ENCODE data around the gene OPN1MW.
"Not testable (repeated sequence)": the region's sequence is repeated elsewhere in the genome, so short reads cannot be mapped to it uniquely, and the experiment has no call there.

The OPN1MW gene

GRCh38 chrX:154209670-154210418 lies 27.4 kb downstream of the OPN1MW start:
- not testable (repeated sequence) for DNase-seq (ENCODE audit: low read depth, low spot score); H3K27ac ChIP-seq

DNA sequence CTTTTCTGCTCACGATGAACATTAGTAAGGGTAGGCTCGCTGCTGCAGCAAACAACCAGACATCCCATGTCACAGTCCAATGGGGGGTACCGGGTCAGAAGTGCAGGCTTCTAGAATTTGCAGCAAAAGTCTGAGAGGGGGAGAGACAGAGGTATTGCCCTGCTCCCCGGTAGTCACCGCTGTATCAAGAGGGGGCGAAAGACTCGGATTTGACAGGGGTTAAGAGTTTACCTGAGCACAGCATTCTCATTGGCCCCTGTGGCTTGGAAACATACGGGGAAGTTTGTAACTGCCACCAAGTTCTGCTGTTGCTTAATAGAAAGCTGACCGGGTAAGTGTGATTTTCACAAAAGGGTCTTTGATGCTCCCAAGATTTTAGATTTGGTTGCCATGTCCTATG lies 28.7 kb downstream of the OPN1MW start:
- not testable (repeated sequence) for H3K27ac ChIP-seq; DNase-seq (ENCODE audit: low read depth, low spot score)

DNA sequence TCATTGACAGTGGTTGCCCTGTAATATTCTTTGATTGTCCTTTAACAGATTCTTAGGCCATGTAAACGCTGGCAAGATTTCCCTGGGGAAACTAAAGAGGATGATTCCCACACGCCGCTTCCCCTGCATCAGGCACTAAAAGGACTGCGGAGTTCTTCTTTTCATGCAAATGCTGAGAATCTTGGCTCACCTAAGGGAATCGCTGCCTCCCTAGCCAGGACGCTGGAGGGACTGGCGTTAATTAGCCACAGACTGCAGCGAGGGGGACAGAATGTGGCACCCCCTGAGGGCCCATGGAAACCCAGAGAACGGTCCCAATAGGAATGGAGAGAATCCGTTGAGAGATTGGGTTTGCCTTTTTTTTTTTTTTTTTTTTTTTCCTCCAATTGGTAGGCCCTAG lies 29.1 kb downstream of the OPN1MW start:
- DNase-seq (ENCODE audit: low read depth, low spot score); H3K27ac ChIP-seq: not testable (repeated sequence)

GRCh38 chrX:154219456-154219855 lies 37.1 kb downstream of the OPN1MW start, which contains the start of gene OPN1MW2:
Gene OPN1MW2, plus strand, starts transcription at chrX:154219756. Its CDS starts 60 bp downstream, at chrX:154219816.
- H3K27ac ChIP-seq; DNase-seq (ENCODE audit: low read depth, low spot score): not testable (repeated sequence)

DNA sequence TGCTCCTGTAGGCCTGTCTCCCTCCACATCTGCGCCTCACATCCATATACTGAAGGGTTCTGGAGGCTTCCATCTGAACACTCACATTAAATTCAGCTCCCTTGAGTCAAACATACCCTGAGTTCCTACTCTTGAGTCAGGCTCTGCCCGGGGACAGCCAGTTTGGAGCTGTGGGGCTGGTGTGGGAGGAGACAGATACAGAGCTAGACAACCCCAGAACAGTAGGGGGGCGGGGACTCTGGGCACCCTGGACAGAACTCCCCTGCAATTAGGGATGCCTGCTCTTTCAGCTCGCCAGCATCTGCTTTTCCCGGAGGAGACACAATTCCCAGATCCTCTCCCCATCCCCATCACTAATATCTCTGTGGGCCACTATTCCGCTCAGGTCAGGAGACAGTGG lies 42.9 kb downstream of the OPN1MW start:
- H3K27ac ChIP-seq; DNase-seq (ENCODE audit: low read depth, low spot score): not testable (repeated sequence)

DNA sequence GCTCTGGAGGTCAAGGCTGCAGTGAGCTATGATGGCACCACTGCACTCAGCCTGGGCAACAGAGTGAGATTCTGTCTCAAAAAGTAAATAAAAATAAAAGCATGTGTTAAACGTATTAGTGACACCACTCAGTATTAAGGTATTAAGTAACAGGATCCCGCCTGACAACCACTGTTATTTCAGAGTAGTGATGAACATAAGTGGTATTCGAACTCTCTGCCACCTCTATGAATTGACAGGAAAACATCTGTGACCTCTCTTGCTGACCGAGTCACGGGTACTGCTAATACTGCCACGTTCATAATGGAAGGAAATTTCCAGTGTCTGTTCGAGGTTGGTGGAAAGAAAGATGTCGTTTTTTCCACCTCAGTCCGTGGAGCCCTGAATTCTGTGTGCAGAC lies 44.3 kb downstream of the OPN1MW start:
- not testable (repeated sequence) for DNase-seq (ENCODE audit: low read depth, low spot score); H3K27ac ChIP-seq

DNA sequence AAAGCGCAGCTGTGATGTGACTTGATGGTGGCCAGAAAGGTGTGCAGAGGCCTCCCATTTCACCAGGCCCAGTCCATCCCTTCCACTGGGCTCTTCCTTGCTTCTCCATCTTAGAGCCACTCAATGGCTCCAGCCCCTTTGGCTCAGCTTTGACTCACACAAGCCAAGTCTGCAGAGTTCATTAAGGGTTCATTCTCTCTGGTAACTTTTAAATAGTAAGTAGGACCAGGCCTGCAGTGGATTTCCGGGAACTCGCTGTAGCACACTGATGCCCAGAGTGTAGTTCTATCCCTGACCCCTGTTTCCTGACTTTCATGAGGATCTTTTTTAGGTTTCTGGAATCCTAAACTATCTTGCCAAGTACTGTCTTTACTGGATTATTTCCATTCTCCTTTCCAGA lies 49.0 kb downstream of the OPN1MW start:
- not testable (repeated sequence) for H3K27ac ChIP-seq; DNase-seq (ENCODE audit: low read depth, low spot score)

DNA sequence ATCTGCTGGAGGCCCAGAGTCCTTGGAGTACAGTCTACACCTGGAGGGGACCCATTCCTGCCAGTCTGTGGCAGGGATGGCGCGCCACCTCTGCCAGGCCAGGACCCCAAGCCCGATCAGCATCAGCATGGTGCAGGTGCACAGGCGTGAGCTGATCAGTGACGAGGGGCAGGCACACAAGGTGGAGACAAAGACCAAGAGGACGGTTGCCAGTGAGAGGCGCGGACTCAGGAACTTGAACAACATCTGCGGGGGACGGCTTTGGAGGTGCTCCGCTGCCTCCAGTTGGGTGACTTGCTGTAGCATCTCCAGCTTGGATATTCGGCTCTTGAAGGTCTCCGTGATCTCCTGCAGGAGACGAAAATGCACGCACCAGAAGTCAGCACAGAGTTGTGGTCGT lies 51.2 kb downstream of the OPN1MW start:
- not testable (repeated sequence) for DNase-seq (ENCODE audit: low read depth, low spot score)

DNA sequence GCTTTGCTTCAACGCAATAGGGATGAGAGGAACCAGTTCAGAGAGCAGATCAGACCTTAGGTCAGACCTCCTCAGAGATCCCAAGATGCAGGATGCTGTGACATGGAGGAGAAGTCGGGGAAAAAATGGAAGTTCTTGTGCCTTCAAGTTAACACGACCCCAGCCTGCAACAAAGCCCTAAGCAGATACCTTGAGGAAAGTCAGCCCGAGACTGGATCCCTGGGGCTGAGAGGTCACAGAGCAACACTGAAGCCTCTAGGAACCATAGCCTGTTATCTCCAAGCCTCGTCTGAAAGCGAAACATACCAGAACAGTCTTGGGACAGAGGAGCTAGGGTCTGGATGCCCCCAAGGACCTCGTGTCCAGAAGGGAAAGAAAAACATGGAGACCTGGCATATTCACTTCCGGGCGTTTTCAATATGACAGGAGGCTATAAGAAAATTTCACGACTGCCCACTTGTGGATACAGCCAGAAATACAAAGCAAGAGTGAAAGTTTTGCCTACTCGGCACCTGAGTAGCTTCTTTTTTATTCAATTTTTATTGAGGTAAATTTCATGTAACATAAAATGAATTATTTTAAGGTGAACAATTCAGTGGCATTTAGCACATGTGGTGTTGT lies 56.7 kb downstream of the OPN1MW start:
- DNase-seq (ENCODE audit: low read depth, low spot score); H3K27ac ChIP-seq: not testable (repeated sequence)

More for the DNA sequence above, 51.2 kb downstream of the OPN1MW start:
- H3K27ac ChIP-seq, result not testable (repeated sequence)

DNA sequence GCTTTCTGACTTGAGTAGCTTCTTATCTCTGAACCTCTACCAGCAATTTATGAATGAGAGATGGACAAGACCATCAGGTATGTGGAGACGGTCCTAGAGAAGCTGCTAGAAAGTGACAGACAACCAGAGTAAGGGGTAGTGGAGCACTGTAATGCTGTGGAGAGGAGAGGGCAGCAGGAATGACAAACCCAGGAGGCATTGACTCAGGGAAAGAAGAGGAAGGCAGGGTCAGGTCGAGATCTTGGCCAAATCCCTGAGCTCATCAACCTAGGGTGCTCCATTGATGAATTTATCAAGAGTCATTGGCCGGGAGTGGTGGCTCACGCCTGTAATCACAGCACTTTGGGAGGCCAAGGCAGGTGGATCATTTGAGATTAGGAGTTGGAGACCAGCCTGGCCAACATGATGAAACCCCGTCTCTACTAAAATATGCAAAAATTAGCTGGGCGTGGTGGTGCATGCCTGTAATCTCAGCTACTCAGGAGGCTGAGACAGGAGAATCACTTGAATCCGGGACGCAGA lies 57.6 kb downstream of the OPN1MW start:
- not testable (repeated sequence) for H3K27ac ChIP-seq; DNase-seq (ENCODE audit: low read depth, low spot score)
